NCI-H82 treated with DMSO at 0.1 percent for 48 hours (cell line): ENCODE measurements around the gene TTC13.

ENCODE experiments used
- DNase-seq: peaks from one replicate; lab custom pipeline; 2025; ENCODE audit not compliant: unreplicated experiment; lab: John Stamatoyannopoulos, UW

Gene TTC13

GRCh38 chr1:230909974-230910754 lies 68.5 kb downstream of the TTC13 start:
- DNase-seq = no peak

- no peak for DNase-seq
Observed at GRCh38 chr1:230907472-230908205, 71.0 kb downstream of the TTC13 start.

- DNase-seq = no peak
Observed at GRCh38 chr1:230906226-230906625, 72.4 kb downstream of the TTC13 start.

GRCh38 chr1:230905733-230906132 lies 72.9 kb downstream of the TTC13 start:
- no peak for DNase-seq

GRCh38 chr1:230902349-230902923 lies 76.2 kb downstream of the TTC13 start:
- no peak for DNase-seq

- DNase-seq = peak; percentile 92
Observed at GRCh38 chr1:230901671-230902070, 77.0 kb downstream of the TTC13 start.

GRCh38 chr1:230900984-230901383 lies 77.7 kb downstream of the TTC13 start:
- no peak for DNase-seq

- DNase-seq = no peak
Observed at GRCh38 chr1:230899841-230900251, 78.8 kb downstream of the TTC13 start.

GRCh38 chr1:230898748-230899147 lies 79.9 kb downstream of the TTC13 start:
- no peak for DNase-seq

GRCh38 chr1:230898144-230898543 lies 80.5 kb downstream of the TTC13 start:
- DNase-seq = no peak

GRCh38 chr1:230896779-230897178 lies 81.9 kb downstream of the TTC13 start:
- DNase-seq = no peak

GRCh38 chr1:230895452-230895851 lies 83.2 kb downstream of the TTC13 start:
- no peak for DNase-seq

GRCh38 chr1:230894664-230895063 lies 84.0 kb downstream of the TTC13 start:
- no peak for DNase-seq

GRCh38 chr1:230894032-230894431 lies 84.6 kb downstream of the TTC13 start:
- DNase-seq = no peak

GRCh38 chr1:230892018-230892491 lies 86.6 kb downstream of the TTC13 start:
- no peak for DNase-seq

- DNase-seq = no peak
Observed at GRCh38 chr1:230891413-230891812, 87.2 kb downstream of the TTC13 start.

GRCh38 chr1:230884646-230885045 lies 94.0 kb downstream of the TTC13 start:
- DNase-seq = no peak

- DNase-seq = no peak
Observed at GRCh38 chr1:230883967-230884366, 94.7 kb downstream of the TTC13 start.

- no peak for DNase-seq
Observed at GRCh38 chr1:230879778-230880177, 98.9 kb downstream of the TTC13 start.

GRCh38 chr1:230878591-230878990 lies 100.1 kb downstream of the TTC13 start:
- no peak for DNase-seq

GRCh38 chr1:230877924-230878590 lies 100.6 kb downstream of the TTC13 start:
- DNase-seq = no peak
